ENCODE data around the gene PCNT.

Gene PCNT

GRCh38 chr21:46422636-46423241, 98.8 kb downstream of the PCNT start:
- no peak overlapping the region for H3K4me3 ChIP-seq (ENCODE audit: low read depth, low read length)
- no peak for TF ChIP-seq CTCF (IDR thresholded peaks at IDR 0.05; ENCODE audit: borderline replicate concordance, insufficient read depth, low read depth, low read length)

- TF ChIP-seq CTCF (IDR thresholded peaks at IDR 0.05; ENCODE audit: borderline replicate concordance, insufficient read depth, low read depth, low read length) = no peak
- no peak overlapping the region for H3K4me3 ChIP-seq (ENCODE audit: low read depth, low read length)
These were observed 99.6 kb downstream of the PCNT start for GRCh38 chr21:46423546-46424038.

- no peak for TF ChIP-seq CTCF (IDR thresholded peaks at IDR 0.05; ENCODE audit: borderline replicate concordance, insufficient read depth, low read depth, low read length)
- no peak overlapping the region for H3K4me3 ChIP-seq (ENCODE audit: low read depth, low read length)
These were observed 100.2 kb downstream of the PCNT start for GRCh38 chr21:46424039-46424591.

GRCh38 chr21:46424621-46425020, 100.7 kb downstream of the PCNT start:
- no peak for TF ChIP-seq CTCF (IDR thresholded peaks at IDR 0.05; ENCODE audit: borderline replicate concordance, insufficient read depth, low read depth, low read length)
- no peak overlapping the region for H3K4me3 ChIP-seq (ENCODE audit: low read depth, low read length)

GRCh38 chr21:46425041-46425440, 101.1 kb downstream of the PCNT start:
- TF ChIP-seq CTCF (IDR thresholded peaks at IDR 0.05; ENCODE audit: borderline replicate concordance, insufficient read depth, low read depth, low read length) = no peak
- H3K4me3 ChIP-seq (ENCODE audit: low read depth, low read length) = no peak overlapping the region

GRCh38 chr21:46425571-46425970, 101.6 kb downstream of the PCNT start:
- no peak for TF ChIP-seq CTCF (IDR thresholded peaks at IDR 0.05; ENCODE audit: borderline replicate concordance, insufficient read depth, low read depth, low read length)
- no peak overlapping the region for H3K4me3 ChIP-seq (ENCODE audit: low read depth, low read length)

Data from GM12875 (cell line).